Sigmoid colon (tissue), 4 donors: ENCODE data around the gene MRGPRF.

Source experiments
- CTCF ChIP-seq, 4 experiments: fragments of 450-650 bp in 3 of 4; fragments of 200-600 bp in 1 of 4; IDR thresholded peaks; one replicate each; pipeline ENCODE4 v1.5.1; 2016 to 2019; ENCODE audit warnings: antibody characterized with exemption in 4 of 4, mild to moderate bottlenecking in 3 of 4, moderate library complexity in 2 of 4
- POLR2A ChIP-seq, 2 donors: fragments of 450-650 bp; IDR thresholded peaks; one replicate each; pipeline ENCODE4 v1.6.1; 2016; ENCODE audit warnings: antibody characterized with exemption in 2 of 2, mild to moderate bottlenecking in 2 of 2, moderate library complexity in 2 of 2
- POLR2AphosphoS5 ChIP-seq, 4 donors: sonication (generic); formaldehyde crosslinking; IDR thresholded peaks; one replicate each; pipeline ENCODE4 v1.6.1; 2017; ENCODE audit warnings: antibody characterized with exemption in 4 of 4

DNA sequence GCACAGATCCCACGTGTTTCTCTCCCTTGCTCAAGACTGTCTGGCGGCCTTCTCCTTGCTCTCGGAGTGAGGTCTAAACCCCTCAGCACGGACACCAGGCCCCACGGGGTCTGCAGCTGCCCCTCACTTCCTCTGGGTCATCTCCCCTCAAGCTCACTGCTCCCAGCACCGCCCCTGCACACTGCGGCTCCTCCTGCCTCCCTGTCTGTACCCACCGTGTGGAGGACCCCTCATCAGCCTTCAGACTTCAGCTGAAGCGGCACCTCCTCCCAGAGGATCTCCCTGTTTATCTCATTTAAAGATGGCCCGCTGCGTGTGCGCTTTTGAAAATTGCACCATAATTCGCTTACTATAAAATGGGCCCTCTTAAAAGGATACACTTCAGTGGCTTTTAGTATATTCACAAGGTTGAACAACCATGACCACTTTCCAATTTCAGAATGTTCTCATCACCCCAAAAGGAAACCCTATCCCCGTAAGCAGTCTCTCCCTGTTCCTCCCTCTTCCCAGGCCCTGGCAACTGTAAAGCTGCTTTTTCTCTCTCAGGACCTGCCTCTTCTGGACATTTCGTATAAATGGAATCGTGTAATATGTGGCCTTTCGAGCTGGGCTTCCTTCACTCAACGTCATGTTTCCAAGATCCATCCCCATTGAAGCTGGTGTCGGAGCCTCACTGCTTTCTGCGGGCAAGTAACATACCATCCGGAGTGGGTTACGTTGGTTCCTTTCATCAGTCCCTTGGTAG, 21.2 kb upstream of the MRGPRF start:
- TF ChIP-seq POLR2A (IDR thresholded peaks at IDR 0.05) (no peak), CTCF (IDR thresholded peaks at IDR 0.05) (no peak), POLR2AphosphoS5 (IDR thresholded peaks at IDR 0.05) (no peak)
